MM.1S (cell line): Measurements from ENCODE around the gene NUAK2.

Experiments used
- CTCF ChIP-seq: fragments of 300-600 bp; sonication (generic); IDR thresholded peaks from 2 replicates; pipeline ENCODE4 v1.5.1; 2016; ENCODE audit warnings: antibody characterized with exemption, low read length, mixed read lengths
- EZH2phosphoT487 ChIP-seq: fragments of 300-600 bp; sonication (generic); IDR thresholded peaks from 2 replicates; pipeline ENCODE4 v1.6.1; 2018; ENCODE audit warnings: antibody characterized with exemption, low read length

DNA sequence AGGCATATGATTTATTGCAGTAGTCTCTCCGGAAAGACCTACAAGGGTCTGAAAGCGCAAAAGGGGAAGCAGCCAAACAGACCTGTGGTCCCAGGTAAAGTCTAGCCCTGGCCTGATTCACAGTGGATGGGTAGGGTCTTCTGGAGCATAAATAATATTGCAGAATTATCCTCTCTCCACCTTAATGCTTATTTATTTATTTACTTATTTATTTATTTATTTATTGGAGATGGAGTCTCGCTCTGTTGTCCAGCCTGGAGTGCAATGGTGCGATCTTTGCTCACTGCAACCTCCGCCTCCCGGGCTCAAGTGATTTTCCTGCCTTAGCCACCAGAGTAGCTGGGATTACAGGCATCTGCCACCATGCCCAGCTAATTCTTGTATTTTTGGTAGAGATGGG is 46.9 kb upstream of the NUAK2 start:
- TF ChIP-seq EZH2phosphoT487 (no peak), CTCF (no peak)
